ENCODE measurements around the gene VASH2.

The VASH2 gene

GRCh38 chr1:212933815-212934471, 16.4 kb upstream of the VASH2 start:
- Histone ChIP-seq H3K4me3 (ENCODE audit: low read length) (no peak overlapping the region), H3K36me3 (ENCODE audit: insufficient read depth, low read length) (no peaks in the 10 kb centered on the region), H3K27me3 (ENCODE audit: control insufficient read depth, insufficient read depth, low read length) (peaks cover 7% of the 10 kb centered on the region), H3K4me1 (ENCODE audit: control insufficient read depth, insufficient read depth, low read length) (no peaks in the 10 kb centered on the region), H3K4me2 (ENCODE audit: low read length) (no peak overlapping the region), H3K9me3 (replicated peaks; ENCODE audit: low read length) (no peaks in the 10 kb centered on the region), H3K9ac (ENCODE audit: low read depth, low read length) (no peak overlapping the region)

DNA sequence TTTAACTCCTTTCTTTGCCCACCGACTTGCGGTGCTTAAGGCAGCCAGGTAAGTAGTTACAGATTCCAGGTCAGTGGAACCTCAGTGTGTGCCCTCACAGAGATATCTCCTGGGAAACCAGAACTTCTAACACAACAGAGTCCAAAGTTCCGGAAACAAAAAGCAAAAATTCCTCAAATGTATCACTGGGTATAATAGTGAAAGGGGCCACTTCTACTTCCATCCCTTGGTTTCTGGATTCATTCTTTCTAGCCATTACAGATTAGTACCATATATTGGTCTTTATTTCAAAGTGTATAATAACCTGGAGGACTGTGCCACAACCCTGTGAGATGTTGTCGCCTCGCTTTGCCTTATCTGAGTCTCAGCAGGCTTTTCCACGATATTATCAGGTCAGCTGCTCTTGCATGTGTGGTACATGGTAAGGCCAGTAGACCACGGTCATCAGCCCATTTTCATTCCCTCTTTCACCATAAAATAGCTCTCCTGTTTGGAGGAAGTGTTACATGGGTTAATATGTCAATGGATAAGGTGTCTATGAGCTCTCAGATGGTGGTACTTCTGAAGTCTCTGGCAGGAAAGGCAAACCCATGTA, 14.9 kb upstream of the VASH2 start:
- peaks cover 4% of the 10 kb centered on the region for H3K9me3 ChIP-seq (replicated peaks; ENCODE audit: low read length)
- no peak overlapping the region for H3K4me3 ChIP-seq (ENCODE audit: low read length)
- H3K4me1 ChIP-seq (ENCODE audit: control insufficient read depth, insufficient read depth, low read length): no peaks in the 10 kb centered on the region
- peaks cover 7% of the 10 kb centered on the region for H3K27me3 ChIP-seq (ENCODE audit: control insufficient read depth, insufficient read depth, low read length)
- H3K36me3 ChIP-seq (ENCODE audit: insufficient read depth, low read length): no peaks in the 10 kb centered on the region
- no peak overlapping the region for H3K4me2 ChIP-seq (ENCODE audit: low read length)
- no peak overlapping the region for H3K9ac ChIP-seq (ENCODE audit: low read depth, low read length)

DNA sequence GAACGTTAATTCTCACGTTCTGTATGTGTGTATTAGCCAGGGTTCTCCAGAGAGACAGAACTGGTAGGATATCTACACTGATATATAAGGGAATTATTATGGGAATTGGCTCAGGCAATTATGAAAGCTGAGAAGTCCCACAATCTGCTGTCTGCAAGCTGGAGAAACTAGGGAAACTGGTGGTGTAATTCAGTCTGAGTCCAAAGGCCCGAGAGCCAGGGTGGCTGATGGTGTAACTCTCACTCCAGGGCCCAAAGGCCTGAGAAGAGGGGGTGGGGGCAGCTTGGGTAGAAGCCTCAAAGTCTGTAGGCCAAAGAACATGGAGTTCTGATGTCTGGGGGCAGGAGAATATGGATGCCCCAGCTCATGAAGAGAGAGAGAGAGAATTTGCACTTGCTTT, 13.3 kb upstream of the VASH2 start:
- H3K9ac ChIP-seq (ENCODE audit: low read depth, low read length): no peak overlapping the region
- H3K27me3 ChIP-seq (ENCODE audit: control insufficient read depth, insufficient read depth, low read length): peaks cover 7% of the 10 kb centered on the region
- H3K36me3 ChIP-seq (ENCODE audit: insufficient read depth, low read length): no peaks in the 10 kb centered on the region
- no peak overlapping the region for H3K4me3 ChIP-seq (ENCODE audit: low read length)
- no peak overlapping the region for H3K4me2 ChIP-seq (ENCODE audit: low read length)
- H3K4me1 ChIP-seq (ENCODE audit: control insufficient read depth, insufficient read depth, low read length): no peaks in the 10 kb centered on the region
- peaks cover 4% of the 10 kb centered on the region for H3K9me3 ChIP-seq (replicated peaks; ENCODE audit: low read length)

DNA sequence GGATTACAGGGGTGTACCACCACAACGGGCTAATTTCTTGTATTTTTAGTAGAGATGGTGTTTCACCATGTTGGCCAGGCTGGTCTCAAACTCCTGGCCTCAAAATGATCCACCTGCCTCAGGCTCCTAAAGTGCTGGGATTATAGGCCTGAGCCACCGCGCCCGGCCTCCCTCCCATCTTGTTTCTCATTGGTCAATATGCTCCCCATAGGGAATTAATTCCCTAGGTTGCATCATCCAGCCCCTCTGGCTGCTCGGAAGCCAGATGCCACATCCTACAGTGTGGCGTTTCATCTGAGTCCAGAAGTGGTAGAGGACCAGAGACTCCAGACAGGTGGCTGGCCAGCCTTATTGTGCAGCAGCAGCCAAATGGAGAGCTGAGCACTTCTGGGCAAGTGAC, 11.5 kb upstream of the VASH2 start:
- Histone ChIP-seq H3K9me3 (replicated peaks; ENCODE audit: low read length) (peaks cover 4% of the 10 kb centered on the region), H3K36me3 (ENCODE audit: insufficient read depth, low read length) (no peaks in the 10 kb centered on the region)

GRCh38 chr1:212941452-212941851, 8.9 kb upstream of the VASH2 start:
- Histone ChIP-seq H3K4me3 (ENCODE audit: low read length) (no peak overlapping the region), H3K4me1 (ENCODE audit: control insufficient read depth, insufficient read depth, low read length) (no peaks in the 10 kb centered on the region)

More for the DNA sequence above, 11.5 kb upstream of the VASH2 start:
- H3K27me3 ChIP-seq (ENCODE audit: control insufficient read depth, insufficient read depth, low read length): peaks cover 5% of the 10 kb centered on the region
- H3K9ac ChIP-seq (ENCODE audit: low read depth, low read length): no peak overlapping the region
- no peak overlapping the region for H3K4me3 ChIP-seq (ENCODE audit: low read length)
- no peak overlapping the region for H3K4me2 ChIP-seq (ENCODE audit: low read length)
- no peaks in the 10 kb centered on the region for H3K4me1 ChIP-seq (ENCODE audit: control insufficient read depth, insufficient read depth, low read length)

GRCh38 chr1:212942679-212943392, 7.5 kb upstream of the VASH2 start:
- H3K27me3 ChIP-seq (ENCODE audit: control insufficient read depth, insufficient read depth, low read length): peaks cover 14% of the 10 kb centered on the region
- no peak overlapping the region for H3K9ac ChIP-seq (ENCODE audit: low read depth, low read length)
- no peaks in the 10 kb centered on the region for H3K4me1 ChIP-seq (ENCODE audit: control insufficient read depth, insufficient read depth, low read length)
- H3K9me3 ChIP-seq (replicated peaks; ENCODE audit: low read length): peaks cover 4% of the 10 kb centered on the region
- no peak overlapping the region for H3K4me2 ChIP-seq (ENCODE audit: low read length)
- H3K4me3 ChIP-seq (ENCODE audit: low read length): no peak overlapping the region
- no peaks in the 10 kb centered on the region for H3K36me3 ChIP-seq (ENCODE audit: insufficient read depth, low read length)

More at GRCh38 chr1:212941452-212941851, 8.9 kb upstream of the VASH2 start:
- H3K36me3 ChIP-seq (ENCODE audit: insufficient read depth, low read length): no peaks in the 10 kb centered on the region
- no peak overlapping the region for H3K9ac ChIP-seq (ENCODE audit: low read depth, low read length)
- peaks cover 10% of the 10 kb centered on the region for H3K27me3 ChIP-seq (ENCODE audit: control insufficient read depth, insufficient read depth, low read length)
- peaks cover 4% of the 10 kb centered on the region for H3K9me3 ChIP-seq (replicated peaks; ENCODE audit: low read length)
- H3K4me2 ChIP-seq (ENCODE audit: low read length): no peak overlapping the region

GRCh38 chr1:212943393-212943710, 7.0 kb upstream of the VASH2 start:
- no peak overlapping the region for H3K9ac ChIP-seq (ENCODE audit: low read depth, low read length)
- peaks cover 4% of the 10 kb centered on the region for H3K9me3 ChIP-seq (replicated peaks; ENCODE audit: low read length)
- no peak overlapping the region for H3K4me3 ChIP-seq (ENCODE audit: low read length)
- H3K36me3 ChIP-seq (ENCODE audit: insufficient read depth, low read length): no peaks in the 10 kb centered on the region
- H3K4me2 ChIP-seq (ENCODE audit: low read length): no peak overlapping the region
- no peaks in the 10 kb centered on the region for H3K4me1 ChIP-seq (ENCODE audit: control insufficient read depth, insufficient read depth, low read length)
- peaks cover 14% of the 10 kb centered on the region for H3K27me3 ChIP-seq (ENCODE audit: control insufficient read depth, insufficient read depth, low read length)

- Histone ChIP-seq H3K36me3 (ENCODE audit: insufficient read depth, low read length) (no peaks in the 10 kb centered on the region), H3K27me3 (ENCODE audit: control insufficient read depth, insufficient read depth, low read length) (peaks cover 16% of the 10 kb centered on the region), H3K4me3 (ENCODE audit: low read length) (no peak overlapping the region), H3K9me3 (replicated peaks; ENCODE audit: low read length) (peaks cover 4% of the 10 kb centered on the region), H3K9ac (ENCODE audit: low read depth, low read length) (no peak overlapping the region), H3K4me2 (ENCODE audit: low read length) (no peak overlapping the region), H3K4me1 (ENCODE audit: control insufficient read depth, insufficient read depth, low read length) (no peaks in the 10 kb centered on the region)
Observed at GRCh38 chr1:212944229-212944901, 6.0 kb upstream of the VASH2 start.

GRCh38 chr1:212945056-212945455, 5.3 kb upstream of the VASH2 start:
- Histone ChIP-seq H3K36me3 (ENCODE audit: insufficient read depth, low read length) (no peaks in the 10 kb centered on the region), H3K9ac (ENCODE audit: low read depth, low read length) (no peak overlapping the region), H3K4me1 (ENCODE audit: control insufficient read depth, insufficient read depth, low read length) (peaks cover 6% of the 10 kb centered on the region), H3K9me3 (replicated peaks; ENCODE audit: low read length) (peaks cover 2% of the 10 kb centered on the region), H3K27me3 (ENCODE audit: control insufficient read depth, insufficient read depth, low read length) (peaks cover 21% of the 10 kb centered on the region), H3K4me3 (ENCODE audit: low read length) (no peak overlapping the region), H3K4me2 (ENCODE audit: low read length) (no peak overlapping the region)

GRCh38 chr1:212945463-212946160, 4.7 kb upstream of the VASH2 start:
- Histone ChIP-seq H3K4me1 (ENCODE audit: control insufficient read depth, insufficient read depth, low read length) (peaks cover 9% of the 10 kb centered on the region), H3K27me3 (ENCODE audit: control insufficient read depth, insufficient read depth, low read length) (peaks cover 21% of the 10 kb centered on the region), H3K9me3 (replicated peaks; ENCODE audit: low read length) (no peaks in the 10 kb centered on the region), H3K4me2 (ENCODE audit: low read length) (no peak overlapping the region), H3K9ac (ENCODE audit: low read depth, low read length) (no peak overlapping the region), H3K36me3 (ENCODE audit: insufficient read depth, low read length) (no peaks in the 10 kb centered on the region), H3K4me3 (ENCODE audit: low read length) (no peak overlapping the region)

DNA sequence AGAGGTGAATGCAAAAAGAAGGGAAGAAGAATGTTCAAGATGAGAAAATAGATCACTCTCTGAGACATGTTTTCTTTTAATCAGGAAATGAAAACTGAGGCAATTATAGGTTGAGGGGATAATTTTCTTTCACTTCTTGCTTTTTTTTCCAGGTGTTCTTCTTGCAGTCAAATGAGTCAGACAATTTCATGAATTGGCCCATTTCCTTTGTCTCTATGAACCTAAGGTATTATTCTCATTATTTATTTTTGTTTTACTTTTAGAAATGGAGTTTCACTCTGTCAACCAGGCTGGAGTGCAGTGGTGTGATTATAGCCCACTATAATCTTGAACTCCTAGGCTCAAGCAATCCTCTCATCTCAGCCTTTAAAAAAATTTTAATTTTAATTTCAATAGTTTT, 3.5 kb upstream of the VASH2 start:
- no peak overlapping the region for H3K9ac ChIP-seq (ENCODE audit: low read depth, low read length)
- no peaks in the 10 kb centered on the region for H3K36me3 ChIP-seq (ENCODE audit: insufficient read depth, low read length)
- no peak overlapping the region for H3K4me3 ChIP-seq (ENCODE audit: low read length)
- H3K4me2 ChIP-seq (ENCODE audit: low read length): no peak overlapping the region
- H3K27me3 ChIP-seq (ENCODE audit: control insufficient read depth, insufficient read depth, low read length): peaks cover 29% of the 10 kb centered on the region
- peaks cover 17% of the 10 kb centered on the region for H3K4me1 ChIP-seq (ENCODE audit: control insufficient read depth, insufficient read depth, low read length)
- no peaks in the 10 kb centered on the region for H3K9me3 ChIP-seq (replicated peaks; ENCODE audit: low read length)

Data from skeletal muscle satellite cell (primary cell).